ENCODE results near the gene MPP4.

MPP4 gene

DNA sequence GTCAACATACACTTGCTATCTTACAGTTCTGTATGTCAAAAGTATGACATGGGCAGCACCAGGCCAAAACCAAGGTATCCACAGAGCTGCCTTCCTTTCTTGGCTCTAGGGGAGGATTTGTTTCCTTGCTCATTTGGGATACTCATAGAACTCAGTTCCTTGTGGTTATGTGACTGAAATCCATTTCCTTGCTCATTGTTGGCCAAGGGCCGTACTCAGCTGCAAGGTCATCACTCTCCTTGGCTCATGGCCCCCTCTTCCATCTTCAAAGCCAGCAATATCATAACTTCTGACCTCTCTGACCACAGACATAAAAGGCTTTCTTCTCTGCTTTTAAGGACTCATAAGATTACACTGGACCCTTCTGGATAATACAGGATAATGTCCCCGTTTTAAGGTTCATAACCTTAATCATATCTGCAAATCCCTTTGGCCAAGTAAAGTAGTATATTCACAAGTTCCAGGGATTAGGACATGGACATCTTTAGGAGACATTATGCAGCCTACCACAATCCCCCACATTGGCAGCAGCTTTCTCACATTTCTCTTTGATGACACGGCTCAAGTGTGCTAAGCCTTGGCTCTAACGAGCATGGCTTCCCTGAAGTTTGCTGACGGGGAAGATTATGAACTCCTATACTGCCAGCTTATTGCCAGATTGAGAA, 76.0 kb downstream of the MPP4 start:
- no peak for DNase-seq (ENCODE audit: low read depth)

DNA sequence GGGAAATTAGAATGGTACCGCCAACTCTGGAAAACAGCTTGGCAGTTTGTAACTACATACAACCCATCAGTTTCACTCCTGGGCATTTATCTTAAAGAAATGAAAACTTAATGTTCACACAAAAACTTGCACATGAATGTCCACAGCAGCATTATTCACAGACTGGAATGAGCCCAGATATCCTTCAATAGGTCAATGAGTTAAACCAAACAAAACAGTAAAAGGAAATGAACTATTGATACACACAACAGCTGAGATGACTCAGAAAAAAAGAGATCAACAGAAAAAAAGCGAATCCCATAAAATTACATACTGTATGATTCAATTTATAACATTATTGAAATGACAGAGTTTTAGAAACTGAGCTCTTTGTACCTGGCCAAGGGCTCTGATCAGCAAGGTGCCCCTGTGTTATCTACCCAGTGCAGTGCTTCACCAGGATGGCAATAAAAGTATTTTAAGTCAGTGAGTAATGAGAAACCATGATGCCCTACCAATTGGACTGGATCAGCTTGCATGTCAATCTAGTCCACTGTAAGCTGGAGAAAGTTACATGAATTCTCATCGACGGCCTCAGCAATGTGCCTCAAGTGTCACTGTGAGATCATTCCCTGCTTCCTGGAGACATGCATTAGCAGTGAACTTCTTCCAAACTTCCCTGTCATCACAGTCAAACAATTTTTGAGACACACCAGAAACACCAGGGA, 77.0 kb downstream of the MPP4 start:
- no peak for DNase-seq (ENCODE audit: low read depth)

DNA sequence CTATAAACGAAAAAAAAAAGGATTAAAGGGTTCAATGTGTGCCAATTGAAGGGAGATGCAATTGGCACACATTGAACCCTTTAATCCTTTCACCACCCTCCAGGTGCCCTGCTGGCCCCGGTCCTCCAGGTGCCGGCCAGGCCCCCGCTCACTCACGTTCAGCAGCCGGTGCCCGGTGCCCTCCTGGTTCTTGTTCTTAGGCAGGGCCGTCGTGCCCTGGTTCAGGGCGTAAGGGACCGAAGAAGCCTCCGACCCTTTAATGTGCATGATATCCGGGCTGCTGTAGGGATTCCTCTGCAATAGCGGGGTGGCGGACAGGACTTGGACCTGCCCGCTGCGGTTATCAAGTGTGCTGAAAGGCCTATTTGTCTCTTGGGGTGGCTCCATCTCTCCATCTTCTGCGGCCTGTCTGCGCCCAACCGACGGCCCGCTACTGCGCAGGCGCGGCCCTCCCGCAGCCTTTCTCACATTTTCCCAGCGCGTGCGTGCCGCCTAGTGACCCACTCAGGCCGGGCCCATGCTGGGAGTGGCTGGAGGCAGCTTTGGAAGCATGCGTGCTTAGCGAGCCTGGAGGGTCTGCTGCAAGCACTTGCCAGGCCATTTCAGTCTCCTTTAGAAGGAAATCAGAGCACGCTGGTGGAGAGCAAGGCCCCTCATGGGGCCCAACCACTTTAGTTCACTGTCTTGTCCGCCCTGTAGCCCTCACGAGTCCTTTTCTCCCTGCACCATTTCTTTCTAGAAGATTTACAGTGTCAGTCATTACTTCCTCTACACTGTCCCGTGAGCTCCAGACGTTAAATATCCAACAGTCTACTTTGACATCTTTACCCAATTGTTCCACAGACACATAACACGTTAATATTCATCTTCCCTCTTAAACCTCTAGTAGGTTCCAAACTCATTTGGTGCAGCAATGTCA, 79.4 kb downstream of the MPP4 start:
- DNase-seq (ENCODE audit: low read depth) = peak; percentile 85

DNA sequence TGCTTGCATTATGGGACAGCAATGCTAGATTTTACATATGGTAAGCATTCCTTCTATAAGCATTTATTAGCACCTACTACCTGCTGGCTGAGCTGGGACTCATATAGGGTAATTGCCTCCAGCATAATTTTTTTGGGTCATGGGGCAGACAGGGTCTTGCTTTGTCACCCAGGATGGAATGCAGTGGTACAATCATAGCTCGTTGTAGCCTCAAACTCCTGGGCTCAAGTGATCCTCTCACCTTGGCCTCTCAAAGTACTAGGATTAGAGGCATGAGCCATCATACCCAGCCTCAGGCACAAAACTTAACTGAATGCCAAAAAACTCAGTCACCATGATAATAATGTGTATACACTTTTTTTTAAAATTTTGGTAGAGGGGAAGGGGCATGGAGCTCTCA, 90.4 kb downstream of the MPP4 start:
- DNase-seq (ENCODE audit: low read depth) = no peak

DNA sequence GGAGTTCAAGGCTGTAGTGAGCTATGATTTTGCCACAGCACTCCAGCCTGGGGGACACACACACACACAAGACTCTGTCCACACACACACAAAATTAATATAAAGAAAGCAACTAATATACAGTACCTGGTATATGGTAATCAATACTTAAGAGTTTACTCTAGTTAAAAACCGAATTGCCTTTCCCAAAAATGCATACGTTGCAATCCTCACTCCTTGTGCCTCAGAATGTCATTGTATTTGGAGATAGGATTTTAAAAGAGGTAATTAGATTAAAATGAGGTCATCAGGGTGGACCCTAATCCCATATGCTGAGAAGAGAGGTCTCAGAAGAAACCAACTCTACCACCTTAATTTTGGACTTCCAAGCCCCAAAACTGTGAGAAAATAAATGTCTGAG, 90.9 kb downstream of the MPP4 start:
- no peak for DNase-seq (ENCODE audit: low read depth)

DNA sequence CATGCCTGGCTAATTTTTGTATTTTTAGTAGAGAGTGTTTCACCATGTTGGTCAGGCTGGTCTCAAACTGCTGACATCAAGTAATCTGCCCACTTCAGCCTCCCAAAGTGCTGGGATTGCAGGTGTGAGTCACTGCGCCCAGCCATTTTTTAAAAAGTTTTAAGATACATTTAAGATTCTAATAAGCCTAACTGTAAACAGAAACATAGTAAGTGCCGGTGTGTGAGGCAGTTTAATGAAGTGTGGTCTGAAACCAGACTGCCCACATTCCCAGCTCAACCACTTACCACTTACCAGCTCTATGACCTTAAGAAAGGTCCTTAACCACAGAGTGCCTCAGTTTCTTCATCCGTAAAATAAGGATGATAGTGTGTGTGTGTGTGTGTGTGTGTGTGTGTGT, 97.5 kb downstream of the MPP4 start:
- DNase-seq (ENCODE audit: low read depth) = no peak

DNA sequence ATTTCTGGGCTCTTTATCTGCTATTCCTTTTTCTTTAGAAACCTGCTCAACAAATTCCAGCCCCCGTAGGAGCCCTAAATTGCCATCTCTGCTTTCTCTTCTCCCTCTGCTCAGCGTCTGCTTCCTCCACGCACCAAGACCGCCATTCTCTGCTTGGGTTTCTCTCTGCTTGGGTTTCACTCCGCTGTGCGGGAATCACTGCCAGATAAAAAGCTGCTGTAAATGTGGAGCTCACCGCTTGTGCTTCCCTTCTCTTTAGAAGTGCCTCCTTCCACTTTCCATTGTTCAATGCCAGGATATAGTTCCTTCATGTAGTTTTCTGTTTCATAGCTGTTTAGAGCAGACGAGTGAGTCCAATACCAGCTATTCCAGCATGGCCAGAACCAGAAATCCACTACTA, 101.0 kb downstream of the MPP4 start:
- DNase-seq (ENCODE audit: low read depth) = no peak

All from EH (cell line).